Fibroblast of lung (primary cell): Measurements from ENCODE around the gene KLK4.

Source experiments
- CTCF ChIP-seq, 2 donors: IDR thresholded peaks in 1 of 2; conservative IDR thresholded peaks in 1 of 2; 1 replicate in 1 of 2; 2 replicates in 1 of 2; pipeline ENCODE4 v1.5.1; 2011 to 2012; ENCODE audit warnings: low read length in 2 of 2, control low read depth in 1 of 2, inconsistent platforms in 1 of 2, low read depth in 1 of 2, mild to moderate bottlenecking in 1 of 2
- EZH2 ChIP-seq: IDR thresholded peaks from 2 replicates; pipeline ENCODE4 v1.5.1; 2012; ENCODE audit warnings: low read length, control low read depth, mild to moderate bottlenecking; ENCODE audit errors: missing control alignments

- no peak for TF ChIP-seq CTCF (conservative IDR thresholded peaks at IDR 0.05 in 1 of 2, IDR thresholded peaks at IDR 0.05 in 1 of 2; ENCODE audit: low read depth in 1 of 2, low read length in 2 of 2)
- TF ChIP-seq EZH2, result no peak
These were observed 38.1 kb downstream of the KLK4 start, which contains the start of gene KLK2 for GRCh38 chr19:50873056-50873455.
